Immature natural killer cell (primary cell): Measurements from ENCODE around the gene MPP7. TPM values are rescaled to one million over a fixed set of nuclear protein-coding genes. Genes with fewer than 3 reads are reported as not detected.
"Not testable (repeated sequence)": the region's sequence is repeated elsewhere in the genome, so short reads cannot be mapped to it uniquely, and the experiment has no call there.

Experiments
- DNase-seq, 3 donors: peaks; one replicate each; pipeline ENCODE4 v3.0.0; 2022; ENCODE audit warnings: mixed read lengths in 1 of 3
- H3K27ac Mint-ChIP-seq, 6 donors: one replicate each; pipeline ENCODE4 v1.8.0; 2020; ENCODE audit warnings: mixed read lengths in 6 of 6, mild to moderate bottlenecking in 5 of 6, inconsistent platforms in 4 of 6, moderate library complexity in 3 of 6
- H3K27me3 Mint-ChIP-seq, 3 donors: one replicate each; pipeline ENCODE4 v1.8.0; 2020 to 2021; ENCODE audit warnings: low read depth in 3 of 3, mild to moderate bottlenecking in 3 of 3, mixed read lengths in 3 of 3, moderate library complexity in 3 of 3, inconsistent platforms in 1 of 3
- H3K36me3 Mint-ChIP-seq, 3 donors: one replicate each; pipeline ENCODE4 v1.8.0; 2020; ENCODE audit warnings: mixed read lengths in 3 of 3, inconsistent platforms in 2 of 3, mild to moderate bottlenecking in 2 of 3
- H3K4me1 Mint-ChIP-seq, 2 donors: one replicate each; pipeline ENCODE4 v1.8.0; 2020; ENCODE audit warnings: inconsistent platforms in 2 of 2, mild to moderate bottlenecking in 2 of 2, mixed read lengths in 2 of 2, moderate library complexity in 1 of 2
- H3K4me3 Mint-ChIP-seq, 5 donors: one replicate each; pipeline ENCODE4 v1.8.0; 2020; ENCODE audit warnings: mild to moderate bottlenecking in 5 of 5, mixed read lengths in 5 of 5, inconsistent platforms in 3 of 5, moderate library complexity in 3 of 5
- H3K9me3 Mint-ChIP-seq, 6 donors: one replicate each; pipeline ENCODE4 v1.8.0; 2020; ENCODE audit warnings: mild to moderate bottlenecking in 6 of 6, mixed read lengths in 6 of 6, inconsistent platforms in 4 of 6, moderate library complexity in 3 of 6
- polyA plus RNA-seq, 3 donors: library from polyadenylated mRNA; unstranded; fragments of 300-500 nt; fragmentation: Illumina TruSeq; gene quantifications; one replicate each; pipeline ENCODE4 v1.2.3, GENCODE V29; 2021

The MPP7 gene
- polyA plus RNA-seq, 3 donors from 2014 or later: 11.7 to 20.9 (median 14.9) TPM

GRCh38 chr10:28320090-28320489 is 17.2 kb upstream of the MPP7 start:
- Mint-ChIP-seq H3K36me3 (peaks cover 4 to 14% (median 11%) of the 10 kb centered on the region in 3 donors), H3K4me1 (no peaks in the 10 kb centered on the region), H3K27me3 (no peaks in the 10 kb centered on the region), H3K9me3 (no peaks in the 10 kb centered on the region), H3K27ac (peak overlapping the region in 1 of 6 donors; percentile 62), H3K4me3 (no peak overlapping the region)
- DNase-seq: no peak

GRCh38 chr10:28319061-28319460 is 16.2 kb upstream of the MPP7 start:
- H3K9me3 Mint-ChIP-seq, H3K4me1 Mint-ChIP-seq, H3K4me3 Mint-ChIP-seq, DNase-seq, H3K27me3 Mint-ChIP-seq: not testable (repeated sequence)
- H3K36me3 Mint-ChIP-seq: peaks cover 4 to 15% (median 14%) of the 10 kb centered on the region in 3 donors
- H3K27ac Mint-ChIP-seq: peak overlapping the region in 4 of 6 donors; percentile 10 to 76 (median 61)

DNA sequence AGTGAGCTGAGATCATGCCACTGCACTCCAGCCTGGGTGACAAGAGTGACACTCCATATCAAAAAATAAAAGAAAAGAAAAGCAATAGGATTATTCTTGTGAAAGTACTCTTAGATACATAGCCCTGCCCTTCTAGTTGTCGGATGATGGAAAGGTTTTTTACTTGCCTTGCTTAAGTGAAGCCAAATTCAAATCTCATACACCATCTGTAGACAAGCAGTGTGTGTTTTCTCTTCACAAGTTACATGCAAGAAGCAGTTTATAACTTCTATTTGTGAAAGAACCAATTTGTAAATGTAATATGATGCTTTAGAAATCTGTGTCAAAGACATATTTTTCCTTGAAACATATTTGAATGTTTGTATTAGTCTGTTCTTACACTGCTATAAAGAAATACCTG is 15.8 kb upstream of the MPP7 start:
- no peaks in the 10 kb centered on the region for H3K4me1 Mint-ChIP-seq
- peak overlapping the region in 3 of 6 donors; percentile 53 to 76 (median 69) for H3K27ac Mint-ChIP-seq
- H3K36me3 Mint-ChIP-seq: peaks cover 4 to 15% (median 14%) of the 10 kb centered on the region in 3 donors
- no peaks in the 10 kb centered on the region for H3K9me3 Mint-ChIP-seq
- DNase-seq: no peak
- no peak overlapping the region for H3K4me3 Mint-ChIP-seq
- no peaks in the 10 kb centered on the region for H3K27me3 Mint-ChIP-seq

- Mint-ChIP-seq H3K9me3 (no peaks in the 10 kb centered on the region), H3K36me3 (peaks cover 4 to 16% (median 15%) of the 10 kb centered on the region in 3 donors), H3K4me3 (no peak overlapping the region), H3K27ac (no peak overlapping the region), H3K4me1 (no peaks in the 10 kb centered on the region), H3K27me3 (no peaks in the 10 kb centered on the region)
- no peak for DNase-seq
These were observed 14.9 kb upstream of the MPP7 start for GRCh38 chr10:28317760-28318159.

GRCh38 chr10:28316696-28317095 is 13.8 kb upstream of the MPP7 start:
- no peak for DNase-seq
- H3K4me3 Mint-ChIP-seq: no peak overlapping the region
- H3K9me3 Mint-ChIP-seq: no peaks in the 10 kb centered on the region
- H3K4me1 Mint-ChIP-seq: no peaks in the 10 kb centered on the region
- H3K27ac Mint-ChIP-seq: peak overlapping the region in 1 of 6 donors; percentile 78
- peaks cover 8 to 19% (median 19%) of the 10 kb centered on the region in 3 donors for H3K36me3 Mint-ChIP-seq
- H3K27me3 Mint-ChIP-seq: no peaks in the 10 kb centered on the region

- Mint-ChIP-seq H3K36me3 (peaks cover 16 to 23% (median 23%) of the 10 kb centered on the region in 3 donors), H3K27me3 (peaks cover 0 to 2% (median 0%) of the 10 kb centered on the region in 3 donors), H3K4me1 (no peaks in the 10 kb centered on the region), H3K27ac (no peak overlapping the region), H3K9me3 (no peaks in the 10 kb centered on the region), H3K4me3 (no peak overlapping the region)
- DNase-seq: no peak
These were observed 12.3 kb upstream of the MPP7 start for GRCh38 chr10:28315140-28315539.

DNA sequence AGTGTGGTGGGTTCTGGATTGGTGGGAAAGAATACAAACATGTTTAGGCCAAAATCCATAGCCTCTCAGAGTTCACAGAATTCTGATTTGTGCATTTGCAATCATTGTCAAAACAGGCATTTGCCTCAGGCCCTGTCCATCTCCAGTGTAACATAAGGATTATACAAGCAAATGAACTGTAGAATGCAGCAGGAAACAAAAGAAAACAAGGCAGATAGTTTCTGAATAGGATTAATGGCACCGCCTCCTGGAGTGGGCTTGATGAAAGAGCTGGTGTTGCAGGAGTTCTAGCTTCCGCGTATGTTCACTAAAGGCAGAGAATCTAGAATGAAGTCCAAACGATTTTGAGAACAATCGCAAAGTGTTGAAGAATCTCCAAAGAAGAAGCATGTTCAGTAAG is 11.3 kb upstream of the MPP7 start:
- Mint-ChIP-seq H3K4me3 (no peak overlapping the region), H3K4me1 (no peaks in the 10 kb centered on the region), H3K27ac (peak overlapping the region in 1 of 6 donors; percentile 0), H3K36me3 (peaks cover 17 to 24% (median 24%) of the 10 kb centered on the region in 3 donors), H3K27me3 (peaks cover 0 to 2% (median 2%) of the 10 kb centered on the region in 3 donors), H3K9me3 (no peaks in the 10 kb centered on the region)
- DNase-seq: no peak

GRCh38 chr10:28312572-28312971 is 9.7 kb upstream of the MPP7 start:
- no peak overlapping the region for H3K4me3 Mint-ChIP-seq
- no peaks in the 10 kb centered on the region for H3K4me1 Mint-ChIP-seq
- no peaks in the 10 kb centered on the region for H3K9me3 Mint-ChIP-seq
- H3K27me3 Mint-ChIP-seq: peaks cover 0 to 9% (median 2%) of the 10 kb centered on the region in 3 donors
- peaks cover 16 to 17% (median 17%) of the 10 kb centered on the region in 3 donors for H3K36me3 Mint-ChIP-seq
- H3K27ac Mint-ChIP-seq: no peak overlapping the region
- DNase-seq: no peak

- Mint-ChIP-seq H3K9me3 (no peaks in the 10 kb centered on the region), H3K4me3 (no peak overlapping the region), H3K36me3 (peaks cover 16 to 17% (median 17%) of the 10 kb centered on the region in 3 donors), H3K4me1 (no peaks in the 10 kb centered on the region), H3K27ac (no peak overlapping the region), H3K27me3 (peaks cover 0 to 9% (median 2%) of the 10 kb centered on the region in 3 donors)
- no peak for DNase-seq
These were observed 8.2 kb upstream of the MPP7 start for GRCh38 chr10:28311104-28311503.

GRCh38 chr10:28307267-28307666 is 4.4 kb upstream of the MPP7 start:
- H3K4me3 Mint-ChIP-seq: no peak overlapping the region
- peaks cover 13 to 14% of the 10 kb centered on the region in 2 donors for H3K4me1 Mint-ChIP-seq
- DNase-seq: no peak
- H3K9me3 Mint-ChIP-seq: no peaks in the 10 kb centered on the region
- peak overlapping the region in 1 of 6 donors; percentile 49 for H3K27ac Mint-ChIP-seq
- peaks cover 4 to 15% (median 13%) of the 10 kb centered on the region in 3 donors for H3K27me3 Mint-ChIP-seq
- H3K36me3 Mint-ChIP-seq: peaks cover 10 to 14% (median 10%) of the 10 kb centered on the region in 3 donors

GRCh38 chr10:28305553-28305952 is 2.7 kb upstream of the MPP7 start:
- Mint-ChIP-seq H3K27ac (peak overlapping the region in 2 of 6 donors; percentile 26 to 36), H3K27me3 (peaks cover 4 to 15% (median 13%) of the 10 kb centered on the region in 3 donors), H3K4me1 (peaks cover 23 to 26% of the 10 kb centered on the region in 2 donors), H3K4me3 (no peak overlapping the region), H3K36me3 (peaks cover 3 to 4% (median 4%) of the 10 kb centered on the region in 3 donors), H3K9me3 (no peaks in the 10 kb centered on the region)
- no peak for DNase-seq

DNA sequence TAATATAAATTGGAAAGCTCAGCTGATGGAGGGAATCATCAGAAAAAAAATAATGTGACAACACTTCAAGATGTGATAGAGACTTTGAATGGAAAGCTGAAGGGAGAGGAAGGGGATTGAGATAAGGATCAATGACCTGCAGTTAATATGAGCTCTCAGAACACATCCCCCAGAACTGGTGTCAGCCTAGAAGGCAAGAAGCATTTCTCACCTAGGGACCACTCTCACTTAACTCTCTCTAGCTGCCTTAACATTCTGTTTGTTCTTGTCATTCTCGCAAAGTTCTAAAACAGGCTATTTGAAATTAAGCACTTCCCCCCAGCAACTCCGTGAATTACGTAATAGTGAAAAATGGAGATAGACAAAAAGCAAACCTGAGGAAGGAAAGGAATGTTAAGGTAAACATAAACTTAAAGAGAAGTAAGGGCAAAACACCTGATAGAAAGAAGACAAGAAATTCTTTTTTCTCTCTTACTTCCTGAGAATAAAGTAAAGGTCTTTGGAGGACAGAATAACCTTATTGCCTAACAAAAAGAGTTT is 1.2 kb upstream of the MPP7 start:
- no peak for DNase-seq
- Mint-ChIP-seq H3K27me3 (peaks cover 4 to 13% (median 11%) of the 10 kb centered on the region in 3 donors), H3K36me3 (no peaks in the 10 kb centered on the region), H3K4me3 (peak overlapping the region; percentile 70 to 94 (median 92)), H3K4me1 (peaks cover 26 to 30% of the 10 kb centered on the region in 2 donors), H3K27ac (peak overlapping the region in 4 of 6 donors; percentile 81 to 93 (median 92)), H3K9me3 (no peaks in the 10 kb centered on the region)

DNA sequence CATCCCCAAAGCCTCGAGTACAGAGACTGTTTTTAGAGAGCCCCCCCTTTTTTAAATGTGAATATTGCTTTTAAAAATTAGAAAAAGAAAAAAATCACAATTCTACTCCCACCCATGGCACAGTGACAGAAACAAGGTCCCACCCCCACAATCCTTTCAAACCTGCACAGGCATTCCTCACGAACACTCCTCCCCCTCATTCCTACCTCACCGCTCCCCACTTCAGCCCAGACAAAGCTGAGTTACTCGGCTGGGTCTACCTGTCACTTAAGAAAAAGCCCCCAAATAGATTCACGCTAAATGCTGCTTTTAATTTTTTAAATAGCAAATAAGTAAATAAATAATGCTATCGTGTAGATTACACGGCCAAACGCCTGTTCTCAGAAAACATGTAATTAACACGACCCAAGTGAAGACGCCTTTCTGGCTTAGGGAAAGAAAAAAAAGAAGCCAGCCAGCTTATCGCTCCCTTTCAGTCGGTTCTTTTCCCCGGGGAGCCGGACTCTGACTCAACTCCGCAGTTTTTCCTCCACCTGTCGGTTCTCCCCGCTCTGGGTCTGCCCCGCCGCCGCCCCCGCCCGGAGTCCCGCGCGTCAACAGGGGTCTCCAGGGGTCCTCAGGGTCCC is 739 bp downstream of the MPP7 start:
- Mint-ChIP-seq H3K27me3 (peaks cover 4 to 11% (median 6%) of the 10 kb centered on the region in 3 donors), H3K4me3 (peak overlapping the region; percentile 77 to 94 (median 85)), H3K36me3 (no peaks in the 10 kb centered on the region), H3K9me3 (no peaks in the 10 kb centered on the region), H3K27ac (peak overlapping the region; percentile 35 to 85 (median 70)), H3K4me1 (peaks cover 29 to 36% of the 10 kb centered on the region in 2 donors)
- DNase-seq: no peak

DNA sequence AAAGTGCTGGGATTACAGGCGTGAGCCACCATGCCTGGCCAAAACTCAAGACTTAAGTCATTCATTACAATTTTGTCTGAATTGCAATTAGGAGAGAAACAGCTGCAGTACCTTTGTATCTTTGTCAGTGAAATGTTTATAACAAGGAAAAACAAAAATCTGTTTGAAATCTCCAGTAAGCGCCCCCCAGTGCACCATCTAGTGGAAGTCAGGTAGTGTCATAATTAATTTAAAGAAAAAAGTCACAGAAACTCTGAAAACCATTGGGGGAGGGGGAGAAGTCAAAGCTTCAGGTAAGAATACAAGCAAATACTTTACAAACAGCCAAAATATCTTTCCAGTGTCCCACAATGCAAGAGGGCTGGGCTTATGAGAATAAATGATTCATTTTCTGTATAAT is 2.8 kb downstream of the MPP7 start:
- DNase-seq: no peak
- H3K36me3 Mint-ChIP-seq: no peaks in the 10 kb centered on the region
- H3K9me3 Mint-ChIP-seq: no peaks in the 10 kb centered on the region
- H3K4me3 Mint-ChIP-seq: no peak overlapping the region
- peaks cover 4 to 14% (median 6%) of the 10 kb centered on the region in 3 donors for H3K27me3 Mint-ChIP-seq
- no peak overlapping the region for H3K27ac Mint-ChIP-seq
- peaks cover 30 to 36% of the 10 kb centered on the region in 2 donors for H3K4me1 Mint-ChIP-seq
